ENCODE measurements around the gene DEFB123. TPM values are rescaled to one million over a fixed set of nuclear protein-coding genes. Genes with fewer than 3 reads are reported as not detected.
"Not testable (repeated sequence)": the region's sequence is repeated elsewhere in the genome, so short reads cannot be mapped to it uniquely, and the experiment has no call there.

Gene DEFB123
- total and polyA plus RNA-seq, 2 donors from 2014 or later: not detected

- FAIRE-seq (no peak), DNase-seq (no peak)
- no peaks in the 10 kb centered on the region for H3K4me1 ChIP-seq (ENCODE audit: control insufficient read depth in 2 of 3, insufficient read depth in 2 of 3, low read depth in 1 of 3, low read length in 3 of 3)
- no peak overlapping the region for H3K4me3 ChIP-seq (ENCODE audit: low read length in 3 of 3)
- no peaks in the 10 kb centered on the region for H3K36me3 ChIP-seq (ENCODE audit: control insufficient read depth in 2 of 3, insufficient read depth in 3 of 3, low read length in 3 of 3)
- intact Hi-C loops (cut with DNase I): no loop called here
- TF ChIP-seq CTCF (IDR thresholded peaks at IDR 0.05; ENCODE audit: borderline replicate concordance, extremely low read depth, insufficient read depth): no peak
- H3K27ac ChIP-seq (ENCODE audit: low read depth in 2 of 2, low read length in 2 of 2): no peak overlapping the region
- H3K9me3 ChIP-seq (ENCODE audit: control insufficient read depth in 2 of 3, insufficient read depth in 1 of 3, low read length in 3 of 3): no peaks in the 10 kb centered on the region
- H3K27me3 ChIP-seq (ENCODE audit: control insufficient read depth, insufficient read depth, low read length): no peaks in the 10 kb centered on the region
- H3K9ac ChIP-seq (ENCODE audit: low read length in 3 of 3): no peak overlapping the region
Measured at GRCh38 chr20:31415653-31416052, 24.8 kb upstream of the DEFB123 start.

- no peak overlapping the region for H3K4me3 ChIP-seq (ENCODE audit: low read length in 3 of 3)
- no peaks in the 10 kb centered on the region for H3K4me1 ChIP-seq (ENCODE audit: control insufficient read depth in 2 of 3, insufficient read depth in 2 of 3, low read depth in 1 of 3, low read length in 3 of 3)
- H3K27ac ChIP-seq (ENCODE audit: low read depth in 2 of 2, low read length in 2 of 2): no peak overlapping the region
- no peak overlapping the region for H3K9ac ChIP-seq (ENCODE audit: low read length in 3 of 3)
- H3K9me3 ChIP-seq (ENCODE audit: control insufficient read depth in 2 of 3, insufficient read depth in 1 of 3, low read length in 3 of 3): no peaks in the 10 kb centered on the region
- no peak for TF ChIP-seq CTCF (IDR thresholded peaks at IDR 0.05; ENCODE audit: borderline replicate concordance, extremely low read depth, insufficient read depth)
- DNase-seq: no peak
- no peaks in the 10 kb centered on the region for H3K27me3 ChIP-seq (ENCODE audit: control insufficient read depth, insufficient read depth, low read length)
- no peak for FAIRE-seq
- no peaks in the 10 kb centered on the region for H3K36me3 ChIP-seq (ENCODE audit: control insufficient read depth in 2 of 3, insufficient read depth in 3 of 3, low read length in 3 of 3)
- intact Hi-C loops (cut with DNase I): no loop called here
Measured at GRCh38 chr20:31418307-31418706, 22.1 kb upstream of the DEFB123 start.

GRCh38 chr20:31425797-31426196 is 14.6 kb upstream of the DEFB123 start:
- intact Hi-C loops (cut with DNase I): no loop called here
- H3K27me3 ChIP-seq (ENCODE audit: control insufficient read depth, insufficient read depth, low read length): no peaks in the 10 kb centered on the region
- H3K9me3 ChIP-seq (ENCODE audit: control insufficient read depth in 2 of 3, insufficient read depth in 1 of 3, low read length in 3 of 3): no peaks in the 10 kb centered on the region
- no peak overlapping the region for H3K4me3 ChIP-seq (ENCODE audit: low read length in 3 of 3)
- no peaks in the 10 kb centered on the region for H3K36me3 ChIP-seq (ENCODE audit: control insufficient read depth in 2 of 3, insufficient read depth in 3 of 3, low read length in 3 of 3)
- no peak for TF ChIP-seq CTCF (IDR thresholded peaks at IDR 0.05; ENCODE audit: borderline replicate concordance, extremely low read depth, insufficient read depth)
- H3K9ac ChIP-seq (ENCODE audit: low read length in 3 of 3): no peak overlapping the region
- H3K4me1 ChIP-seq (ENCODE audit: control insufficient read depth in 2 of 3, insufficient read depth in 2 of 3, low read depth in 1 of 3, low read length in 3 of 3): no peaks in the 10 kb centered on the region
- DNase-seq: no peak
- no peak overlapping the region for H3K27ac ChIP-seq (ENCODE audit: low read depth in 2 of 2, low read length in 2 of 2)
- no peak for FAIRE-seq

DNA sequence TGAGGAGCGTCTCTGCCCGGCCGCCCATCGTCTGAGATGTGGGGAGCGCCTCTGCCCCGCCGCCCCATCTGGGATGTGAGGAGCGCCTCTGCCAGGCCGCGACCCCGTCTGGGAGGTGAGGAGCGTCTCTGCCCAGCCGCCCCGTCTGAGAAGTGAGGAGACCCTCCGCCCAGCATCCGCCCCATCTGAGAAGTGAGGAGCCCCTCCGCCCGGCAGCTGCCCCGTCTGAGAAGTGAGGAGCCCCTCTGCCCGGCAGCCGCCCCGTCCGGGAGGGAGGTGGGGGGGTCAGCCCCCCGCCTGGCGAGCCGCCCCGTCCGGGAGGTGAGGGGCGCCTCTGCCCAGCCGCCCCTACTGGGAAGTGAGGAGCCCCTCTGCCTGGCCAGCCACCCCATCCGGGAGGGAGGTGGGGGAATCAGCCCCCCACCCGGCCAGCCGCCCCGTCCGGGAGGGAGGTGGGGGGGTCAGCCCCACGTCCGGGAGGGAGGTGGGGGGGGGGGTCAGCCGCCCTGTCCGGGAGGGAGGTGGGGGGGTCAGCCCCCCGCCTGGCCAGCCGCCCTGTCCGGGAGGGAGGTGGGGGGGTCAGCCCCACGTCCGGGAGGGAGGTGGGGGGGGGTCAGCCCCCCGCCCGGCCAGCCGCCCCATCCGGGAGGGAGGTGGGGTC is 13.4 kb upstream of the DEFB123 start:
- H3K4me3 ChIP-seq (ENCODE audit: low read length in 3 of 3); H3K36me3 ChIP-seq (ENCODE audit: control insufficient read depth in 2 of 3, insufficient read depth in 3 of 3, low read length in 3 of 3); DNase-seq; H3K4me1 ChIP-seq (ENCODE audit: control insufficient read depth in 2 of 3, insufficient read depth in 2 of 3, low read depth in 1 of 3, low read length in 3 of 3); H3K9me3 ChIP-seq (ENCODE audit: control insufficient read depth in 2 of 3, insufficient read depth in 1 of 3, low read length in 3 of 3); H3K27me3 ChIP-seq (ENCODE audit: control insufficient read depth, insufficient read depth, low read length); FAIRE-seq; H3K9ac ChIP-seq (ENCODE audit: low read length in 3 of 3); intact Hi-C loops (cut with DNase I); H3K27ac ChIP-seq (ENCODE audit: low read depth in 2 of 2, low read length in 2 of 2): not testable (repeated sequence)

GRCh38 chr20:31427576-31427975 is 12.9 kb upstream of the DEFB123 start:
- FAIRE-seq; DNase-seq; H3K4me1 ChIP-seq (ENCODE audit: control insufficient read depth in 2 of 3, insufficient read depth in 2 of 3, low read depth in 1 of 3, low read length in 3 of 3); H3K36me3 ChIP-seq (ENCODE audit: control insufficient read depth in 2 of 3, insufficient read depth in 3 of 3, low read length in 3 of 3); intact Hi-C loops (cut with DNase I); H3K9ac ChIP-seq (ENCODE audit: low read length in 3 of 3); H3K4me3 ChIP-seq (ENCODE audit: low read length in 3 of 3); H3K27me3 ChIP-seq (ENCODE audit: control insufficient read depth, insufficient read depth, low read length); H3K27ac ChIP-seq (ENCODE audit: low read depth in 2 of 2, low read length in 2 of 2); H3K9me3 ChIP-seq (ENCODE audit: control insufficient read depth in 2 of 3, insufficient read depth in 1 of 3, low read length in 3 of 3): not testable (repeated sequence)

All from kidney (tissue), 14 donors.